Measurements from ENCODE around the gene DOLK. TPM values are rescaled to one million over a fixed set of nuclear protein-coding genes. Genes with fewer than 3 reads are reported as not detected.

Gene DOLK
- total and polyA plus RNA-seq, 2 experiments from 2014 or later = 30.2 to 45.0 TPM

DNA sequence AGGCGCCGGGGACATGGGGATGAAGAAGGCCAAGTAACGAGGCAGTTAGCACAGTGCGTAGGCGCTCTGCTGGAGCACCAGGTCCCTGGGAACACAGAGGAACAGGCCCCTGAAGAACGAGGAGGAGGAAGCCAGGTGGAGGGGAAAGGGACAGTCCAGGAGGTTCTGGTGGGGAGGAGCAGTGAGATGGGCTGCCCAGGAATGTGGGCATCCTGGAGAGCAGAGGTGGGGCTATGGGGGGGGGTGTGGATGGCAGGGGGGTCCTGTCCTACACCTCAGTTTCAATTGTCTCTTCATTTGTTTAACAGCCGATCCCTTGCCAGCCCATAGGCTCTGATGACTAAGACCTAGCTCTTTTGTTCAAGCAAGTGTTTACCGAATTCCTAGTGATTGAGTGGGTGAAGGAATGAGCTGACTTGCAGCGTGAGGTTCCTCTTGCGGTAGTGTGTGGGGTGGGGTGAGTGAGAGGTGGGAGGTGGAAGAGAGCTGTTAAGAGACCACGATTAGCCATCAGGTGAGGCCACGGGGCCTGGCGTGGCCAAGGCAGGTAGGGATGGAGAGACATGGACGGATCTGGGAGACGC is 35.0 kb downstream of the DOLK start:
- Histone ChIP-seq H3K27ac (peak overlapping the region; percentile 86), H3K9me2 (replicated peaks; ENCODE audit: insufficient read depth) (no peaks in the 10 kb centered on the region), H3K4me3 (no peak overlapping the region), H2AFZ (no peak overlapping the region), H3K4me1 (ENCODE audit: insufficient read depth) (peaks cover 25% of the 10 kb centered on the region), H3K4me2 (peak overlapping the region; percentile 33), H3K36me3 (replicated peaks; ENCODE audit: insufficient read depth, low read depth) (no peaks in the 10 kb centered on the region), H3K9me3 (ENCODE audit: low read depth) (no peaks in the 10 kb centered on the region), H3K27me3 (no peaks in the 10 kb centered on the region), H3K79me2 (peaks cover 48% of the 10 kb centered on the region), H4K20me1 (ENCODE audit: insufficient read depth, poor library complexity, severe bottlenecking) (no peaks in the 10 kb centered on the region)
- WGBS (ENCODE audit: low lambda C conversion rate, missing lambda C conversion rate) = 70% methylated on average over 15 of the region's 15 CpGs
- peak; percentile 55 for DNase-seq (ENCODE audit: low spot score)
- no peak for TF ChIP-seq EZH2phosphoT487 (IDR thresholded peaks at IDR 0.05; ENCODE audit: low read depth, severe bottlenecking, unreplicated experiment)
- TF ChIP-seq, protein P1, sequence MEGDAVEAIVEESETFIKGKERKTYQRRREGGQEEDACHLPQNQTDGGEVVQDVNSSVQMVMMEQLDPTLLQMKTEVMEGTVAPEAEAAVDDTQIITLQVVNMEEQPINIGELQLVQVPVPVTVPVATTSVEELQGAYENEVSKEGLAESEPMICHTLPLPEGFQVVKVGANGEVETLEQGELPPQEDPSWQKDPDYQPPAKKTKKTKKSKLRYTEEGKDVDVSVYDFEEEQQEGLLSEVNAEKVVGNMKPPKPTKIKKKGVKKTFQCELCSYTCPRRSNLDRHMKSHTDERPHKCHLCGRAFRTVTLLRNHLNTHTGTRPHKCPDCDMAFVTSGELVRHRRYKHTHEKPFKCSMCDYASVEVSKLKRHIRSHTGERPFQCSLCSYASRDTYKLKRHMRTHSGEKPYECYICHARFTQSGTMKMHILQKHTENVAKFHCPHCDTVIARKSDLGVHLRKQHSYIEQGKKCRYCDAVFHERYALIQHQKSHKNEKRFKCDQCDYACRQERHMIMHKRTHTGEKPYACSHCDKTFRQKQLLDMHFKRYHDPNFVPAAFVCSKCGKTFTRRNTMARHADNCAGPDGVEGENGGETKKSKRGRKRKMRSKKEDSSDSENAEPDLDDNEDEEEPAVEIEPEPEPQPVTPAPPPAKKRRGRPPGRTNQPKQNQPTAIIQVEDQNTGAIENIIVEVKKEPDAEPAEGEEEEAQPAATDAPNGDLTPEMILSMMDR (IDR thresholded peaks at IDR 0.05; ENCODE audit: poor library complexity) = no peak
- no peak for TF ChIP-seq EZH2 (IDR thresholded peaks at IDR 0.05; ENCODE audit: borderline replicate concordance)

DNA sequence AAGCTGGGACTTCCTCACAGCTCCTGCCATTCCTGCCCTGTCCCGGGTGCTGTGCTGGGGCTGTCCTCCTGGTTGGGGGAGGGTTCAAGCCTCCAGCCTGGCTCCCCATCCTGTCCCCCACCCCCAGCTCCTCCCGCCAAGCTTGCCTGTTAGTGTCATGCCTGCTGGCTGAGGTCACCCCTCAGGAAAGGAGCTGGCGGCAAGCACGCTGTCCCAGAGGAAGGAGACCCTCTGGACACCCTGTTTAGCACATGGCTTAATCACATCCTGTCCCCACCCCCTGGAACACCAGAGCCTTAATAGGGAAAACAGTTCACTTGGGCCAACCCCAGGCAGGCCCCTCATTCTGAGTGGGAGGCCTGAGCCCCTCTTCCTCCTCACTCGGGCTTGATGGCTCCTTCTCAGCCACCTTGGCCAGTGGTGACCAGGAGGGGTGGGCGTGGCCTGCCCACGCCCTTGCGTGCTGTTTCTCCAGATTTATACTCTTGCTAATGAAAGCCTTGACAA is 35.8 kb downstream of the DOLK start:
- Histone ChIP-seq H3K79me2 (peaks cover 48% of the 10 kb centered on the region), H3K36me3 (replicated peaks; ENCODE audit: insufficient read depth, low read depth) (no peaks in the 10 kb centered on the region), H3K4me2 (peak overlapping the region; percentile 33), H4K20me1 (ENCODE audit: insufficient read depth, poor library complexity, severe bottlenecking) (no peaks in the 10 kb centered on the region), H3K27me3 (no peaks in the 10 kb centered on the region), H3K9me2 (replicated peaks; ENCODE audit: insufficient read depth) (no peaks in the 10 kb centered on the region), H3K4me1 (ENCODE audit: insufficient read depth) (peaks cover 25% of the 10 kb centered on the region), H3K27ac (peak overlapping the region; percentile 86), H3K4me3 (no peak overlapping the region), H2AFZ (no peak overlapping the region), H3K9me3 (ENCODE audit: low read depth) (no peaks in the 10 kb centered on the region)
- DNase-seq (ENCODE audit: low spot score) = no peak
- 47% methylated on average over 7 of the region's 8 CpGs for WGBS (ENCODE audit: low lambda C conversion rate, missing lambda C conversion rate)
- TF ChIP-seq EZH2phosphoT487 (IDR thresholded peaks at IDR 0.05; ENCODE audit: low read depth, severe bottlenecking, unreplicated experiment) (no peak), EZH2 (IDR thresholded peaks at IDR 0.05; ENCODE audit: borderline replicate concordance) (no peak)

- Histone ChIP-seq H3K27ac (peak overlapping the region; percentile 86), H3K27me3 (no peaks in the 10 kb centered on the region), H3K4me2 (peak overlapping the region; percentile 33), H4K20me1 (ENCODE audit: insufficient read depth, poor library complexity, severe bottlenecking) (no peaks in the 10 kb centered on the region), H3K9me3 (ENCODE audit: low read depth) (no peaks in the 10 kb centered on the region), H2AFZ (no peak overlapping the region), H3K4me3 (no peak overlapping the region), H3K9me2 (replicated peaks; ENCODE audit: insufficient read depth) (no peaks in the 10 kb centered on the region), H3K4me1 (ENCODE audit: insufficient read depth) (peaks cover 25% of the 10 kb centered on the region), H3K36me3 (replicated peaks; ENCODE audit: insufficient read depth, low read depth) (no peaks in the 10 kb centered on the region), H3K79me2 (peaks cover 48% of the 10 kb centered on the region)
- WGBS (ENCODE audit: low lambda C conversion rate, missing lambda C conversion rate) = 92% methylated on average over 6 of the region's 6 CpGs
- TF ChIP-seq, protein P1 (IDR thresholded peaks at IDR 0.05; ENCODE audit: poor library complexity) = no peak
- TF ChIP-seq EZH2 (IDR thresholded peaks at IDR 0.05; ENCODE audit: borderline replicate concordance) (no peak), EZH2phosphoT487 (IDR thresholded peaks at IDR 0.05; ENCODE audit: low read depth, severe bottlenecking, unreplicated experiment) (no peak)
- DNase-seq (ENCODE audit: low spot score) = no peak
These were observed 36.5 kb downstream of the DOLK start for GRCh38 chr9:128910906-128911305.

GRCh38 chr9:128909859-128910258 is 37.5 kb downstream of the DOLK start:
- H3K4me3 ChIP-seq = no peak overlapping the region

More at GRCh38 chr9:128909859-128910258, 37.5 kb downstream of the DOLK start:
- no peaks in the 10 kb centered on the region for H3K9me2 ChIP-seq (replicated peaks; ENCODE audit: insufficient read depth)
- H3K27me3 ChIP-seq = no peaks in the 10 kb centered on the region
- H4K20me1 ChIP-seq (ENCODE audit: insufficient read depth, poor library complexity, severe bottlenecking) = no peaks in the 10 kb centered on the region
- H3K79me2 ChIP-seq = peaks cover 45% of the 10 kb centered on the region
- no peak overlapping the region for H3K4me2 ChIP-seq
- no peak for DNase-seq (ENCODE audit: low spot score)
- peaks cover 25% of the 10 kb centered on the region for H3K4me1 ChIP-seq (ENCODE audit: insufficient read depth)
- WGBS (ENCODE audit: low lambda C conversion rate, missing lambda C conversion rate) = 91% methylated on average over 4 of the region's 4 CpGs
- no peaks in the 10 kb centered on the region for H3K9me3 ChIP-seq (ENCODE audit: low read depth)
- no peak overlapping the region for H3K27ac ChIP-seq
- no peaks in the 10 kb centered on the region for H3K36me3 ChIP-seq (replicated peaks; ENCODE audit: insufficient read depth, low read depth)
- H2AFZ ChIP-seq = no peak overlapping the region
- TF ChIP-seq, protein P1 (IDR thresholded peaks at IDR 0.05; ENCODE audit: poor library complexity) = no peak
- TF ChIP-seq EZH2 (IDR thresholded peaks at IDR 0.05; ENCODE audit: borderline replicate concordance) (no peak), EZH2phosphoT487 (IDR thresholded peaks at IDR 0.05; ENCODE audit: low read depth, severe bottlenecking, unreplicated experiment) (no peak)
